RCC 7860 (cell line): ENCODE measurements around the gene CLPTM1.
A peak's percentile ranks its signal among the peaks of the same experiment; 100 is the strongest.

ENCODE experiments used
- DNase-seq: peaks from one replicate; pipeline ENCODE4 v3.0.0-alpha.2; 2015; ENCODE audit warnings: low spot score
- FAIRE-seq: peaks from 2 replicates; lab custom pipeline; 2012; peaks lifted over from hg19 to GRCh38; lab: Jason Lieb, UNC

The CLPTM1 gene

DNA sequence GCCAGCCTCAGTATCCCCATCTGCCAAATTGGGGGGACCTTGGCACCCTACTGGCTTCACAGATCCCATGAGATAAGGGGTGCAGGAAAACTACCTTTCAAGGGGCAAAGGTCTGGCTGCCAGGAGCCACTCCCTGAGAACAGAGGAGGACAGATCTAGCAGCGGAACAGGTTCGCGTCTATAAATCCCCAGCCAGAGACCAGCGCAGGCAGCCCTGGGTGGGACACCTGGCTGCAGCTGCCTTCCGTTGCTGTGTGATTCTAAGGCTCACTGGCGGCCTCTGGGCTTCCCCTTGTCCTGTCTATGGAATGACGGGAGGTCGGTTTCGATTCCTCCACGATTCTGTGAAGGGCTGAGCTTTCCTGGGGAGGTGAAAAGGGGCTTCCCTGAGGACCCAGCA, 53.4 kb downstream of the CLPTM1 start:
- FAIRE-seq (no peak), DNase-seq (no peak)

DNA sequence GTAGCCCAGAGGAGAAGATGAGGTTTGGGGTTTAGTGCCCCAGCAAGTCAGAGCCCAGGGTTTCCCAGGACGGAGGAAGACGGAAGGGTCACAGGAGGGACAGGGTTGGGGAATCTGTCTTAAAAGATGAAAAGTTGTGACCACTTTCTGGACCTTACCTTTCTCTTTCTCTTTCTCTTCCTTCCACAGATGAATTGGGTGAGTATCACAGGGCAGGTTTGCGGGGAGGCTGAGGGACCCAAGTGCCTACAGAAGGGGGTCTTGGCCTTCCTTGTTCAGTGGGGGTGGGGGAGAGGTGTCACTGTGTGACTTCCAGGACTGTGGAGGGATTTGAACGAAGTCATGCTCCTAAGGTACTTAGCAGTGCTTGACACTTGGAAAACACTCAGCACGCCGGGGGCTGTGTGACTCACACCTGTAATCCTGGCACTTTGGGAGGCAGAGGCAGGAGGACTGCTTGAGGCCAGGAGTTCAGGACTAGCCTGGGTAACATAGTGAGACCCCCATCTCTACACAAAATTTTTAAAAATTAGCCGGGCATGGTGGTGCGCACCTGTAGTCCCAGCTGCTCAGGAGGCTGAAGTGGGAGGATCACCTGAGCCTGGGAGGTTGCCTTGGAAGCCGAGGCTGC, 54.6 kb downstream of the CLPTM1 start:
- no peak for DNase-seq
- no peak for FAIRE-seq

DNA sequence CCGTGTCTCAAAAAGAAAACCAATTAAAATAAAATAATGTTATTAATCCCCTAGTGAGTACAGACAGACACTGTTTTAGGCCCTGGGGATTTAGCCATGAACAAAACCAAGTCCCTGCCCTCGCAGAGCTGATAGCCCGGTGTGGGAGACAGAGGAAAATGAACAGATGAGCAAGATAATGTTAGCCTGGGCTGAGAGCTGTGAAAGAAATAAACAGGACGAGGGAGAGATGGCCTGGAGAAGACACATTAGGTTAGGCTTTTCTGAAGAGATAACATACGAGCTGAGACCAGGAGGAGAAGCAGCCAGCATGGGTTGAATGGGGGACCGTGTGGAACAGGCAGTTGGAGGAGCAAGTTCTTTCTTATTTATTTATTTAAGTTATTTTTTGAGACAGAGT, 55.1 kb downstream of the CLPTM1 start:
- no peak for FAIRE-seq
- DNase-seq = no peak

DNA sequence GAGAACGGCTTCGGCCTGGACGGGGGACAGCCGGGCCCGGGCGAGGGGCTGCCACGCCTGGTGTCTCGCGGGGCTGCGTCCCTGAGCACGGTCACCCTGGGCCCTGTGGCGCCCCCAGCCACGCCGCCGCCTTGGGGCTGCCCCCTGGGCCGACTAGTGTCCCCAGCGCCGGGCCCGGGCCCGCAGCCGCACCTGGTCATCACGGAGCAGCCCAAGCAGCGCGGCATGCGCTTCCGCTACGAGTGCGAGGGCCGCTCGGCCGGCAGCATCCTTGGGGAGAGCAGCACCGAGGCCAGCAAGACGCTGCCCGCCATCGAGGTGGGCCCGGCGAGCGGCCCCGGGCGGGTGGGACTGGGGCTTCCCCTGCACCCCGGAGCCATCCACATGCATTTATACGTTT, 56.8 kb downstream of the CLPTM1 start:
- FAIRE-seq (no peak), DNase-seq (no peak)

DNA sequence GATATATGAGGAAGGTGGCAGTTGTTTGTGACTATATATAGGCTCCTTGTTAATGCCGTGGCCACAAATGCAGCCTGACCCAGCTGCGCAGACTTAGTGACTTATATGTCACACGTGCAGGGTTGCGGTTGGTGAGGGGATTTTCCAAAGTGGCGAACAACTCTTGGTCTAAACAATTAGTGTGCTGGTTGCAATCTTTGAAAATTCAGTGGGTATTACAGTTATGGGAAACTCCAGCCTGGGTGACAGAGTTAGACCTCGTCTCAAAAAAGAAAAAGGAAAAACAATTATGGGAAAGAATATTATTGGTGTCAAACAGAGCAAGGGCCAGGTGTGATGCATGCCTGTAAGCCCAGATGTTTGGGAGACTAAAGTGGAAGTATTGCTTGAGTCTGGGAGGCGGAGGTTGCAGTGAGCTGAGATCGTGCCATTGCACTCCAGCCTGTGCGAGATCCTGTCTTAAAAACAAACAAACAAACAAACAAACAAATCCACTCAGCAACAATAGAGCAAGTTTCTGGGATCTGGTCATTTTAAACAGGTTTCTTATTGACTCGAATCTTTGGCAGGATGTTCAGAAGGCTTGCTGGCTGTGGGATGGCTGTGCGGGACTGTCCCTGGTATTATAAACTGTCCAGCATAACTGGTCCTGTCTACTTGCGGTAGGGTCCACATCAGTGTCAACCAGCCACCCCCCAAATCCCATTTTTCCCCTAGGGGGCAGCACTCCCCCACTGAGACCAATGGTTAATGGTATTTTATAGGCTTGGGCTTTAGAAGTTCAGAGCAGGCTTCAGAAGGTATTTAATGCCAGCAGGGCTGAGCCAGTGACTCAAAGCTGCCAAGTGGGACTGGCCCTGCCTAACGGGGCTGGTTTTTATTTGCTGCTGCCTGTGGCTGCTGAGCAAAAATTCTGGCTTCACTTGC, 61.5 kb downstream of the CLPTM1 start:
- DNase-seq (peak; percentile 44), FAIRE-seq (no peak)

DNA sequence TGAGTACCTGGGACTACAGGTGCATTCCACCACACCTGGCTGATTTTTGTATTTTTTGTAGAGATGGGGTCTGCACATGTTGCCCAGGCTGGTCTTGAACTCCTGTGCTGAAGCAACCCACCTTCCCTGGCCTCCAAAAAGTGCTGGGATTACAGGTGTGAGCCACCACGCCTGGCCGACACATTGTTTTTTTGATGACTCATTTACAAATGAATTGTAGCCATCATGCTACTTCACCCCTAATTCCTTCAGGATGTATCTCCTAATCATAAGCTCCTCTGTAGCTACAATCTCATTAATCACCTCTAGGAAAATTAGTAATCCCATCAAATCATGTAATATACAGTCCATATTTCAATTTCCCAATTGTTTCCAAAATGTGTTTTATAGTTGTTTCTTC, 64.0 kb downstream of the CLPTM1 start:
- FAIRE-seq = no peak
- no peak for DNase-seq

DNA sequence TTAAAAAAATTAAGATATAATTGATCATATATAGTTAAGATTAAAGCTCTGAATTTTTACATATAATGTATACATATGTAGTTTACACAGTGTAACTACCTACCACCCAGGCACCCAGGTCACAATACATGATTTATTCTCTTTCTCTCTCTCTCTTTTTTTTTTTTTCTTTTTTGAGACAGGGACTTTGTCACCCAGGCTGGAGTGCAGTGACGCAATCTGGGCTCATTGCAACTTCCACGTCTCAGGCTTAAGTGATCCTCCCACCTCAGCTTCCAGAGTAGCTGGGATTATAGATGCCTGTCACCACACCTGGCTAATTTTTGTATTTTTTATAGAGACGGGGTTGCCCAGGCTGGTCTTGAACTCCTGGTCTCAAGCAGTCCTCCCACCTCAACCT, 64.9 kb downstream of the CLPTM1 start:
- FAIRE-seq = no peak
- no peak for DNase-seq

DNA sequence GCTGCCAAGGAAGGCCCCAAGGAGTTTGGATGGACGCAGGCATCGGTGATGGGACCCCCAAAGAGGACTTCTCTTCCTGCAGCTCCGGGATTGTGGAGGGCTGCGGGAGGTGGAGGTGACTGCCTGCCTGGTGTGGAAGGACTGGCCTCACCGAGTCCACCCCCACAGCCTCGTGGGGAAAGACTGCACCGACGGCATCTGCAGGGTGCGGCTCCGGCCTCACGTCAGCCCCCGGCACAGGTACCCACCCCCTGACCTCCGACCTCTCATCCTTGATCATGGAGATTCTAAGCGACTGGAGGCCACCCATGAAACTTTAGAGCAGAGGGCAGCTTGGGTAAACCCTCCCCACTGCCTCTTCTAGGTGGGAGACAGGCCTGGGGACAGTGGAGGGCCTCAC, 66.8 kb downstream of the CLPTM1 start:
- FAIRE-seq = no peak
- no peak for DNase-seq

DNA sequence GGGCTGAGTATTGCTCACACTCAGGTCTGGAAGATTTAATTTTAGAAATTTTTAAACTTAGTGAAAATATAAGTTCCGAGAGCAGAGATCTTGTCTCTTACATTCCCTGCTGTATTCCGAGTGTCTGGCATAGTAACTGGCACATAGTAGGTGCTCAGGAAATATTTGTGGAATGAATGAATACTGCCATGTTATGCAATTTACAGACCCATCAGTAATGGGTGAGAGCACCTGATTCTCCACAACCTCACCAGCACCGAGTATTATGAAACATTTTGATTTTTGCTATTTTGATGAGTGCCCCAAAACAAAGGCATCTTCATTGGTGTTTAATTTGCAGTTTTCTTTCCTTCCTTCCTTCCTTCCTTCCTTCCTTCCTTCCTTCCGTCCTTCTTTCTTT, 67.9 kb downstream of the CLPTM1 start:
- DNase-seq = no peak
- no peak for FAIRE-seq

DNA sequence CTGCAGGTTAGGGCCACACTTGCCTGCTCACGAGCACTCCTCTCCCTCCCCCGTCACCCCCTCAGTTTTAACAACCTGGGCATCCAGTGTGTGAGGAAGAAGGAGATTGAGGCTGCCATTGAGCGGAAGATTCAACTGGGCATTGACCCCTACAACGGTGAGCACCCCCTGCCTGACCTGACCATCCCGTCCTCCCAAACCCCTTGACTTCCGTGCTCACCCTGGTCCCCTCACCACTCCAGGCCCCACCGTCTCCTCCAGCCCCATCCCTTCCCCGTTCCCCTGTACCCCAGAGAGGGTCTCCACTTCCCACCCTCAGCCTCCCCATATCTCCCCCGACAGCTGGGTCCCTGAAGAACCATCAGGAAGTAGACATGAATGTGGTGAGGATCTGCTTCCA, 70.1 kb downstream of the CLPTM1 start:
- FAIRE-seq (no peak), DNase-seq (no peak)

DNA sequence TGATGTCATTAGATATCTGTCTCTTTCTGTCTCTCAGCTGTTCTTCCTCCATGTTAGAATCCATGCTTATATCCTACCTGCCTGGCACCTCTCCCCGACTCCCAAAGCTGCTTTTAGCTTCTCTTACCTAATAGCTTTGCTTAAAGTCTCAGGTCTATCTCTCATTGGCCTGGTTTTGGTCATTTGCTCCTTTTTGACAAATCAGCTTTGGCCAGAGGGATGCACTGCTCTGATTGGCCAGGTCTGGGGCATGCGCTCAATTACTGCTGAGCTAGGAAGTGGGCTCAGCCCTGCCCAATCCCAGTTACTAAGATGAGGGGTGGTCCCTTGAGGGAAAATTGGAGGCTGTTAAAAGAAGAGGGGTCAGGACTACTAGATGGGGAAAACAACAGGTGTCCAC, 72.2 kb downstream of the CLPTM1 start:
- FAIRE-seq = no peak

DNA sequence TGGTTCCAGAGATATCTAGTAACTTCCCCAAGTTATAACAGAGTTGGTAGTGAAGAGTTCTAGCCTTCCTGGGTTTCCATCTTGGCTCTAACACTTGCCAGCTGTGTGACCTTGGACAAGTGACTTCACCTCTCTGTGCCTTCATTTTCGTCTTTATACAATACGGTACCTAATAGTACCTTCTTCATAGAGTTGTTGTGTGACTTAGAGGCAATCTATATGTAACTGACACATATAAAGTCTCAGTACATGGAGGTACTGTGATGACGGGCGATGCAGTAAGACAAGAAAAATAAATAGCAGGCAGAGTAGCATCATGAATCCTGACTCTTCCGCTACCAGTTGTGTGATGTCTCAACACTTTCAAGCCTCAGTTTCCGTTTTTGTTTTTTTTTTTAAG, 75.6 kb downstream of the CLPTM1 start:
- DNase-seq (no peak), FAIRE-seq (no peak)

More for the DNA sequence above, 72.2 kb downstream of the CLPTM1 start:
- DNase-seq = no peak

DNA sequence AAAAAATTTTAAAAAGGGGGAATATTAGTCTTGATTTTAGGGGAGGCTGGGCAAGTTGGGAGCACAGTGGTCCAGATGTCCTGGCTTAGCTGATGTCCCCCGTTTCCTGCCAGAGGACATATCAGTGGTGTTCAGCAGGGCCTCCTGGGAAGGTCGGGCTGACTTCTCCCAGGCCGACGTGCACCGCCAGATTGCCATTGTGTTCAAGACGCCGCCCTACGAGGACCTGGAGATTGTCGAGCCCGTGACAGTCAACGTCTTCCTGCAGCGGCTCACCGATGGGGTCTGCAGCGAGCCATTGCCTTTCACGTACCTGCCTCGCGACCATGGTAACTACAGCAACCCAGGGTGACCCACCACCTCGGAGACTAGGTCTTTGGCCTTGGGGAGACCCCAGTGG, 77.2 kb downstream of the CLPTM1 start:
- FAIRE-seq = no peak
- no peak for DNase-seq

DNA sequence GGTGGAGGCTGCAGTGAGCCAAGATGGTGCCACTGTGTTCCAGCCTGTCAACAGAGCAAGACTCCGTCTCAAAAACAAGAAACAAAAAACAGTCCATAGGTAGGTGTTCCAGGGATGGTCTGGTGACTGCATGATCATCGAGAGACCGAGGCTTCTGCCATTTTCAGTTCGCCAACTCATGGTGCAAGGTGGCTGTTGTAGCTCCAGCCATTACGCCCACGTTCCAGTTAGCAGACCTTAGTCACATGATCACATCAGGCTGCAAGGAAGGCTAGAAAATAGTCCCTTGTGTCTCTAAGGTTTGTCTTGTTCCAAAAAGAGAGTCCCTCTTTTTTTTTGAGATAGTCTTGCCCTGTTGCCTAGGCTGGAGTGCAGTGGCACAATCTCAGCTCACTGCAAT, 80.6 kb downstream of the CLPTM1 start:
- DNase-seq = no peak
- FAIRE-seq = no peak

DNA sequence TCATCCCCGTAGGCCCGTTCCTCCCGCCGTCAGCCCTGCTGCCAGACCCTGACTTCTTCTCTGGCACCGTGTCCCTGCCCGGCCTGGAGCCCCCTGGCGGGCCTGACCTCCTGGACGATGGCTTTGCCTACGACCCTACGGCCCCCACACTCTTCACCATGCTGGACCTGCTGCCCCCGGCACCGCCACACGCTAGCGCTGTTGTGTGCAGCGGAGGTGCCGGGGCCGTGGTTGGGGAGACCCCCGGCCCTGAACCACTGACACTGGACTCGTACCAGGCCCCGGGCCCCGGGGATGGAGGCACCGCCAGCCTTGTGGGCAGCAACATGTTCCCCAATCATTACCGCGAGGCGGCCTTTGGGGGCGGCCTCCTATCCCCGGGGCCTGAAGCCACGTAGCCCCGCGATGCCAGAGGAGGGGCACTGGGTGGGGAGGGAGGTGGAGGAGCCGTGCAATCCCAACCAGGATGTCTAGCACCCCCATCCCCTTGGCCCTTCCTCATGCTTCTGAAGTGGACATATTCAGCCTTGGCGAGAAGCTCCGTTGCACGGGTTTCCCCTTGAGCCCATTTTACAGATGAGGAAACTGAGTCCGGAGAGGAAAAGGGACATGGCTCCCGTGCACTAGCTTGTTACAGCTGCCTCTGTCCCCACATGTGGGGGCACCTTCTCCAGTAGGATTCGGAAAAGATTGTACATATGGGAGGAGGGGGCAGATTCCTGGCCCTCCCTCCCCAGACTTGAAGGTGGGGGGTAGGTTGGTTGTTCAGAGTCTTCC, 82.4 kb downstream of the CLPTM1 start:
- FAIRE-seq (no peak), DNase-seq (no peak)

DNA sequence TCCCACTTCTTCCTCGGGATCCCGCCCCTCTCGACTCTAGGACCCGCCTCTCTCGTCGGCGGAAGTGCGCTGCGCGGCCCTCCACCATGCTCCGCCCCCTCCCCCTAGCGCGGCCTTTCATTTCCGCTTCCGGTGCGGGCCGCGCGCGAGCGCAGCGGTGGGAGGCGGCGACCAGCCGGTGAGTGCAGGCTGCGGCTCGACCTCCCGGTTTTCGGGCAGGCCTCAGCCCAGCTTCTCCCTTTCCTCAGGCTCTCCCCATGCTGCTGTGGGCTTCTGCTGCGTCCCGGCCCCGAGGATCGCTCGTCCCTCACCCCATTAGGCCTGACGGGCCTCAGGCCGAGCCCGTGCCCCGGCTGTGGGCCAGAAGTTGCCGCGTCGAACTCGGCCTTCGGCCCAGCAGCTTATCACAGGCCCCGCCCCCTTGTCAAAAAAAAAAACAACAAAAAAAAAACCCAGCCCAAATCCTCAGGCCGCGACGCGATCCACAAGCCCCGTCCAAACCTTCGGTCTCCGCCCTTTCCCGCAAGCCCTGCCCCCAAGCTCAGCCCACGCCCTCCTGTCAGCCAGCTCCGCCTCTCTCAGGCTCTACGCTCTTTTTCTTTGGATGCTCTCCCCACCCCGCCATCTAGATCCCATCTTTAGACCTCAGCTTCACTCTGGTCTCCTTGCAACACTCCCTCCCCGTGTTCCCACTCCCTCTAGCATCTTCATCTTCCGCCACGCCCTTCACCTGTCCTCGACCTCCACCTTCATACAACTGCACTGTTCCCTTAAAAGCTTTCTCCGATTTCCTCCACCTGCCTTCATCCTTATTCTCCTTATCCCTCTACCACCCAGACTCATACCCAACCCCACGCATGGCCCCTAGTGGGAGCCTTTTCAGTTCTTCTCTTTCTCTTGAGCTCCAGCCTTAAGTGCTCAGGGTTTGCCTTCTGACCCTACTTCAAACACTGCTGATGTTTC, 84.0 kb downstream of the CLPTM1 start, which contains the start of gene CLASRP:
TSS of gene CLASRP (plus strand) at position 115 of the 963 bp plus-strand sequence. CDS start 1,168 bp downstream, outside the sequence.
- FAIRE-seq (peak; percentile 49), DNase-seq (peak; percentile 54)

DNA sequence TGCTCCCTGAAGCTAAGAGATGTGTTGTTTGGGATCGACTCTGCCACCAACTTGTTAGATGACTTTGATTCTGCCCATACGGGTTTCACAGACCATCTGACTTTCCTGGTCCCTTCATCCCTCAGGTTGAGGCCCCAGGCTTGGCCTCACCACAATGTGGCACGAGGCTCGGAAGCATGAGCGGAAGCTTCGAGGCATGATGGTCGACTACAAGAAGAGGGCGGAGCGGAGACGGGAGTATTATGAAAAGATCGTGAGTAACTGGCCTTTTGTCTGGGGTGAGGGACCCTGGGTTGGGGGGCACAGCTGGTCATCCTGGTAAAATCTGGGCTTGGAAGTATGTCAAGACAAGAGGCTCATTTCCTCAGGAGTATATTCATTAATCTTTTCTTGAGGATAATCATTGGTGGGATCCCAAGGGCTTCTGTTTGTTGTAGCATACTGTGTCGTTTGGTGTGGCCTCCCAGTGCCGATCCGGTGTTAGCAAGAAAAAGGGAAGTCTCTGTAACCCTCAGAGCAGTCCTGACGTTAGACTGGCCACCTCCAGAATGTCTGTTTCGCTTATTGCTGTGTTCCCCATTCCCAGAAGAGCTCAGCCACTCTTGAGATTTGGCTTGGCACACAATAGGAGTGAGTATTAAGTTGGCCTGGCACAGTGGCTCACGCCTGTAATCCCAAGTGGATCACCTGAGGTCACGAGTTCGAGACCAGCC, 85.0 kb downstream of the CLPTM1 start:
- FAIRE-seq (no peak), DNase-seq (no peak)

DNA sequence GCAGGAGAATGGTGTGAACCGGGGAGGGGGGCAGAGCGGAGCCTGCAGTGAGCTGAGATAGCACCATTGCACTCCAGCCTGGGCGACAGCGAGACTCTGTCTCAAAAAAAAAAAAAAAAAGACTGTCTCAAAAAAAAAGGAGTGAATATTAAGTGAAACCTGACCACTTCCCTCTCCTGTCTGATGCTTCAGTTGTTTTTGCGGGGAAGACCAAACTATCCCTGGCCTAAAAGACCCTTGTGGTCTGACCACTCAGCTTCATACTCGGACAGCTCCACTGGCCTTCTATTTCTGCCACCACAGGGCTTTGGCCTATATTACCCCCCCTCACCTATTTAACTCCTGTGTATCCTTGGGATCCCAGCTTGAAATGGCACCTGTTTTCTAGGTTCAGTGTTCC, 85.9 kb downstream of the CLPTM1 start:
- FAIRE-seq (no peak), DNase-seq (no peak)
